HL-60 (cell line): ENCODE measurements around the gene MYBPC1.

ENCODE experiments used
- DNase-seq, 2 experiments: peaks; one replicate each; pipeline ENCODE4 v3.0.0-alpha.2; 2010 to 2020; ENCODE audit warnings: low read depth in 1 of 2, low spot score in 1 of 2
- H3K27ac ChIP-seq: fragments of 250-450 bp; sonication (Bioruptor Pico); replicated peaks from 2 replicates; pipeline ENCODE4 v1.5.1; 2020; ENCODE audit warnings: mild to moderate bottlenecking, moderate library complexity
- H3K27me3 ChIP-seq: fragments of 250-450 bp; sonication (Bioruptor Pico); 2 replicates; pipeline ENCODE4 v1.5.1; 2021; ENCODE audit warnings: mild to moderate bottlenecking, moderate library complexity; ENCODE audit not compliant: insufficient read depth, poor library complexity, severe bottlenecking
- H3K4me3 ChIP-seq: replicated peaks from 2 replicates; pipeline ENCODE4 v1.5.1; 2011; ENCODE audit warnings: mild to moderate bottlenecking, control low read depth, low read length; ENCODE audit not compliant: insufficient read depth
- GABPA ChIP-seq: IDR thresholded peaks from 2 replicates; pipeline ENCODE4 v1.6.1; 2012; ENCODE audit warnings: low read depth
- POLR2AphosphoS5 ChIP-seq: IDR thresholded peaks from 2 replicates; pipeline ENCODE4 v1.6.1; 2012; ENCODE audit warnings: low read depth
- SPI1 ChIP-seq: IDR thresholded peaks from 2 replicates; pipeline ENCODE4 v1.6.1; 2012; ENCODE audit warnings: low read depth, mild to moderate bottlenecking, borderline replicate concordance
- TF ChIP-seq, protein P1 (sequence below): IDR thresholded peaks from one replicate; pipeline ENCODE4 v1.5.1; 2011; ENCODE audit warnings: low read length, control low read depth, inconsistent platforms; ENCODE audit not compliant: insufficient read depth
- TF ChIP-seq, protein P2 (sequence below): IDR thresholded peaks from 2 replicates; pipeline ENCODE4 v1.6.1; 2012; ENCODE audit warnings: low read depth; ENCODE audit not compliant: insufficient replicate concordance

The MYBPC1 gene

DNA sequence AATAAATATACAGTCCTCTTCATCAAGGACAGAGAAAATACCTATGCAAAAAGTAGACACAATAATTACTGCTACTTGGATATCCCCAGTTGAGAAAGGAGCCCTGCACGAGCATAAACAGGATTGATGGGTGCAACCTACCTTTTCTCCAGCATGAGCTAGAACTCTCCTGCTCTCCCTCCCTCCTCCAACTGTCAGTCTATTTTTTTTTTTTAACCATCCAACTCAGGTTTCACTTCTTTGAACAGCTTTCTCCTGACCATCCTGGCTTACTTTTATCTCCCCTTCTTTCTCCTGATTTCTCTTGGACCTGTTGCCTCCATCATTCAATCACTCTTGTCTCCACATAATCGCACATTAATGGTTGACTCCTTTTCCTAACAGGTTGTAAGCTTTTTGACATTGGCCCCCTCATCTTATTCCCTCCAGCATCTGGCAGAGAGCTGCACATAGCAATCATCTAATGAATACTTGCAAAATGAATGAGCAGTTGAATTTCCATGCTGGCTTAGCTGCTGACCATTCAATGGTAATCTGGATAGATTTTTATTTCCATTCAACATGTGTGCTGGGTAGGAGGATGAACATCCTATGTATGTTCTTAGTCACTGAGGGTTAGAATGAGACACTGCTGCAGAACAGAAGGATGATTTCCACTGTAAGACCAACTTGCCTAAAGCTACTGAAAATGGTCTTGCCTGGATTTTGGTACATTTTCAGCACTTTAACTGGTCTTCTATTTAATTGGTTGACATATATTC lies 24.4 kb downstream of the MYBPC1 start:
- no peak for DNase-seq
- Histone ChIP-seq H3K4me3 (no peak overlapping the region), H3K27me3 (peaks cover 5% of the 10 kb centered on the region), H3K27ac (no peak overlapping the region)
- TF ChIP-seq SPI1 (no peak), POLR2AphosphoS5 (no peak), GABPA (no peak)
- TF ChIP-seq, protein P1, sequence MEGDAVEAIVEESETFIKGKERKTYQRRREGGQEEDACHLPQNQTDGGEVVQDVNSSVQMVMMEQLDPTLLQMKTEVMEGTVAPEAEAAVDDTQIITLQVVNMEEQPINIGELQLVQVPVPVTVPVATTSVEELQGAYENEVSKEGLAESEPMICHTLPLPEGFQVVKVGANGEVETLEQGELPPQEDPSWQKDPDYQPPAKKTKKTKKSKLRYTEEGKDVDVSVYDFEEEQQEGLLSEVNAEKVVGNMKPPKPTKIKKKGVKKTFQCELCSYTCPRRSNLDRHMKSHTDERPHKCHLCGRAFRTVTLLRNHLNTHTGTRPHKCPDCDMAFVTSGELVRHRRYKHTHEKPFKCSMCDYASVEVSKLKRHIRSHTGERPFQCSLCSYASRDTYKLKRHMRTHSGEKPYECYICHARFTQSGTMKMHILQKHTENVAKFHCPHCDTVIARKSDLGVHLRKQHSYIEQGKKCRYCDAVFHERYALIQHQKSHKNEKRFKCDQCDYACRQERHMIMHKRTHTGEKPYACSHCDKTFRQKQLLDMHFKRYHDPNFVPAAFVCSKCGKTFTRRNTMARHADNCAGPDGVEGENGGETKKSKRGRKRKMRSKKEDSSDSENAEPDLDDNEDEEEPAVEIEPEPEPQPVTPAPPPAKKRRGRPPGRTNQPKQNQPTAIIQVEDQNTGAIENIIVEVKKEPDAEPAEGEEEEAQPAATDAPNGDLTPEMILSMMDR = no peak
- TF ChIP-seq, protein P2, sequence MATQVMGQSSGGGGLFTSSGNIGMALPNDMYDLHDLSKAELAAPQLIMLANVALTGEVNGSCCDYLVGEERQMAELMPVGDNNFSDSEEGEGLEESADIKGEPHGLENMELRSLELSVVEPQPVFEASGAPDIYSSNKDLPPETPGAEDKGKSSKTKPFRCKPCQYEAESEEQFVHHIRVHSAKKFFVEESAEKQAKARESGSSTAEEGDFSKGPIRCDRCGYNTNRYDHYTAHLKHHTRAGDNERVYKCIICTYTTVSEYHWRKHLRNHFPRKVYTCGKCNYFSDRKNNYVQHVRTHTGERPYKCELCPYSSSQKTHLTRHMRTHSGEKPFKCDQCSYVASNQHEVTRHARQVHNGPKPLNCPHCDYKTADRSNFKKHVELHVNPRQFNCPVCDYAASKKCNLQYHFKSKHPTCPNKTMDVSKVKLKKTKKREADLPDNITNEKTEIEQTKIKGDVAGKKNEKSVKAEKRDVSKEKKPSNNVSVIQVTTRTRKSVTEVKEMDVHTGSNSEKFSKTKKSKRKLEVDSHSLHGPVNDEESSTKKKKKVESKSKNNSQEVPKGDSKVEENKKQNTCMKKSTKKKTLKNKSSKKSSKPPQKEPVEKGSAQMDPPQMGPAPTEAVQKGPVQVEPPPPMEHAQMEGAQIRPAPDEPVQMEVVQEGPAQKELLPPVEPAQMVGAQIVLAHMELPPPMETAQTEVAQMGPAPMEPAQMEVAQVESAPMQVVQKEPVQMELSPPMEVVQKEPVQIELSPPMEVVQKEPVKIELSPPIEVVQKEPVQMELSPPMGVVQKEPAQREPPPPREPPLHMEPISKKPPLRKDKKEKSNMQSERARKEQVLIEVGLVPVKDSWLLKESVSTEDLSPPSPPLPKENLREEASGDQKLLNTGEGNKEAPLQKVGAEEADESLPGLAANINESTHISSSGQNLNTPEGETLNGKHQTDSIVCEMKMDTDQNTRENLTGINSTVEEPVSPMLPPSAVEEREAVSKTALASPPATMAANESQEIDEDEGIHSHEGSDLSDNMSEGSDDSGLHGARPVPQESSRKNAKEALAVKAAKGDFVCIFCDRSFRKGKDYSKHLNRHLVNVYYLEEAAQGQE = no peak

DNA sequence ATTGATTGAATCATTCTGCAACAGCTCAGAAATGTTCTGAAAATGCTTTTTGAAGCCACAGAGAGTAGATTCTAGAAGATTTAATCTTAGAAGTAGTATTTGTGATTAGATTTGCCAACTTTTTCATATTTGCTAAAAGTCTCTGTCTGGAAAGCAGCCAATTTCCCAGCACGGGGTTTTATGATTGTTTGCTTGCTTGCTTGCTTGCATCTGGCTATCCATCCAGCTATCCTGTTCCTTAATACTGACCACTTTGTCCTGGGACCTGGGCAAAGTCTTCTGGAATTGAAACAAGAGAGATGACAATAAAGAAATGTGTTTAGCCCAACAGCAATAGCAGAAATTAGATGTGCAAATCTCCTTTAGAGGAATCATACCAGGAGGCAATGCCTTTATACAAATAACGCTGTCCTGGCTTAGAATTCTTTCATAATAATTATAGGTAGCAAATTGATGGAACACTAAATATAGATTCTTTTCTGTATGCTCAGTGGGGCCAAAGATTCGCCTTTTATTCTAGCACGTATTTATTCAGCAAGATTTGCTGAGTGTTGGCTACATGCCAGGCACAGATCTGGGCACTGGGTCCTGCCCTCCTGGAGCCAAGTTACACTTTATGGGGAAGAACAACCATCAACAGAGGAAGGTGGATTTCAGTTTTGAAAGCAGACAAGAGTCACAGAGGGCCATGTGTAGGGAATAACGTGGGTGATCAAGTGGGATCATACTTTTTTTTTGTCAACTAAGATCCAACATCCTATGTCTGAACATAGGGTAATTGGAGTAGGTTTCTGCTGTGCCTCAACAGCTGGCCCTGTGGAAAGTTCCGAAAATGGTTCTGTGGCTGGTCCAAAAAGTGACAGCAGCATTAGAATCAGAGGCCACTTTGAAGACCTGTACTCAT lies 25.3 kb downstream of the MYBPC1 start:
- Histone ChIP-seq H3K27me3 (peaks cover 5% of the 10 kb centered on the region), H3K27ac (no peak overlapping the region), H3K4me3 (no peak overlapping the region)
- DNase-seq = no peak
- TF ChIP-seq, protein P2 = no peak
- TF ChIP-seq POLR2AphosphoS5 (no peak), GABPA (no peak), SPI1 (no peak)
- TF ChIP-seq, protein P1 = no peak

DNA sequence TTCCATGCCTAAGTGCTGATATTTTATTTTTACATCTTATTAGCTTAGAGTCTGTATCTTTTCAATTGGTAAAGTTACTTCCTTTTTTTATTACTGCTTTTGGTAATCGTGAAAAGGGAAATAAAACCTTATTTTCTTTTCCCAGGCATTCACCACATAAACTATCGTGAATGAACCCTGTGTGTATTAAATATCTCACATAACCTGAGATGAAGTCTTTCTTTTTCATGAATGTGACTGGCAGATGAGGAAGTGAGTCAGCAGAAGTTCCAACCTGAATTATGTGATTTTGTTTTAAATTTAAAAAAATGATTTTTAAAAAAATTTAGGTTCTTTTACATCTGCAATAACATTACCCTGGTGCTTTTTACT lies 26.0 kb downstream of the MYBPC1 start:
- H3K27ac ChIP-seq = no peak overlapping the region
- TF ChIP-seq, protein P1 = no peak
- TF ChIP-seq SPI1 (peak; percentile 62), GABPA (no peak), POLR2AphosphoS5 (no peak)
- no peak for DNase-seq
- H3K27me3 ChIP-seq = peaks cover 5% of the 10 kb centered on the region
- H3K4me3 ChIP-seq = no peak overlapping the region
